AG04450 (cell line): Measurements from ENCODE around the gene MTG2. TPM values are rescaled to one million over a fixed set of nuclear protein-coding genes. Genes with fewer than 3 reads are reported as not detected.

Source experiments
- CTCF ChIA-PET: fragments of 300-600, 350-600 bp; formaldehyde crosslinking; extraction: SDS; loops from one replicate; lab custom pipeline; 2022; ENCODE audit warnings: antibody characterized with exemption, inconsistent platforms; lab: Charles Lee
- POLR2A ChIA-PET: fragments of 350-600 bp; formaldehyde crosslinking; extraction: SDS; loops from one replicate; lab custom pipeline; 2021; ENCODE audit warnings: antibody characterized with exemption, inconsistent platforms; lab: Yijun Ruan, JAX
- DNase-seq: peaks from one replicate; pipeline ENCODE4 v3.0.0-alpha.2; 2011; ENCODE audit warnings: low read depth, low spot score
- H3K27ac ChIP-seq: one replicate; pipeline ENCODE4 v1.5.1; 2012; ENCODE audit warnings: low read depth, low read length, control low read depth
- H3K27me3 ChIP-seq: one replicate; pipeline ENCODE4 v1.6.0; 2012; ENCODE audit warnings: low read length; ENCODE audit not compliant: control insufficient read depth, insufficient read depth
- H3K4me3 ChIP-seq: 2 replicates; pipeline ENCODE4 v1.5.1; 2011; ENCODE audit warnings: mild to moderate bottlenecking, low read depth, low read length, control low read depth
- H3K9me3 ChIP-seq: 2 replicates; pipeline ENCODE4 v1.5.1; 2012; ENCODE audit warnings: low read length; ENCODE audit not compliant: control insufficient read depth, insufficient read depth
- CTCF ChIP-seq: IDR thresholded peaks from 2 replicates; pipeline ENCODE4 v1.5.1; 2011; ENCODE audit warnings: low read depth, low read length, control low read depth, inconsistent platforms
- polyA plus RNA-seq: library from polyadenylated mRNA; depleted of rRNA; stranded (reverse); fragments of >200 nt; gene quantifications from 2 replicates; pipeline ENCODE4 v1.2.3, GENCODE V29; 2011

MTG2 gene
- polyA plus RNA-seq, 1 experiment, result 15.6 TPM

- peak overlapping the region; percentile 21 for H3K27ac ChIP-seq
- peaks cover 12% of the 10 kb centered on the region for H3K9me3 ChIP-seq
- no peak for DNase-seq
- ChIA-PET POLR2A (interaction anchor here (0.6 kb wide), 1 partner anchor 12 kb away, joined by 5 read pairs; no protein-coding TSS in a partner anchor), CTCF (no interaction called here)
- H3K4me3 ChIP-seq, result no peak overlapping the region
- no peaks in the 10 kb centered on the region for H3K27me3 ChIP-seq
- no peak for TF ChIP-seq CTCF
These were observed 33.1 kb upstream of the MTG2 start for GRCh38 chr20:62149532-62150309.

- no peak for TF ChIP-seq CTCF
- ChIA-PET CTCF (no interaction called here), POLR2A (no interaction called here)
- DNase-seq, result no peak
- Histone ChIP-seq H3K9me3 (peaks cover 12% of the 10 kb centered on the region), H3K4me3 (no peak overlapping the region), H3K27me3 (no peaks in the 10 kb centered on the region), H3K27ac (no peak overlapping the region)
These were observed 32.6 kb upstream of the MTG2 start for GRCh38 chr20:62150310-62150575.

- Histone ChIP-seq H3K27me3 (no peaks in the 10 kb centered on the region), H3K9me3 (peaks cover 12% of the 10 kb centered on the region), H3K27ac (no peak overlapping the region), H3K4me3 (no peak overlapping the region)
- no peak for DNase-seq
- ChIA-PET POLR2A (no interaction called here), CTCF (no interaction called here)
- no peak for TF ChIP-seq CTCF
These were observed 31.6 kb upstream of the MTG2 start for GRCh38 chr20:62151225-62151624.

GRCh38 chr20:62151835-62152364 lies 30.9 kb upstream of the MTG2 start:
- no peak for TF ChIP-seq CTCF
- POLR2A ChIA-PET, result interaction anchor here (0.6 kb wide), 1 partner anchor 10 kb away, joined by 4 read pairs; no protein-coding TSS in a partner anchor
- CTCF ChIA-PET, result interaction anchor here (0.9 kb wide), 1 partner anchor 150 kb away, joined by 3 read pairs; no protein-coding TSS in a partner anchor
- Histone ChIP-seq H3K27me3 (no peaks in the 10 kb centered on the region), H3K4me3 (no peak overlapping the region), H3K27ac (no peak overlapping the region), H3K9me3 (peaks cover 12% of the 10 kb centered on the region)
- DNase-seq, result no peak
